ENCODE results near the gene PPDPF.
A peak's percentile ranks its signal among the peaks of the same experiment; 100 is the strongest.
"Not testable (repeated sequence)": the region's sequence is repeated elsewhere in the genome, so short reads cannot be mapped to it uniquely, and the experiment has no call there.

PPDPF gene

DNA sequence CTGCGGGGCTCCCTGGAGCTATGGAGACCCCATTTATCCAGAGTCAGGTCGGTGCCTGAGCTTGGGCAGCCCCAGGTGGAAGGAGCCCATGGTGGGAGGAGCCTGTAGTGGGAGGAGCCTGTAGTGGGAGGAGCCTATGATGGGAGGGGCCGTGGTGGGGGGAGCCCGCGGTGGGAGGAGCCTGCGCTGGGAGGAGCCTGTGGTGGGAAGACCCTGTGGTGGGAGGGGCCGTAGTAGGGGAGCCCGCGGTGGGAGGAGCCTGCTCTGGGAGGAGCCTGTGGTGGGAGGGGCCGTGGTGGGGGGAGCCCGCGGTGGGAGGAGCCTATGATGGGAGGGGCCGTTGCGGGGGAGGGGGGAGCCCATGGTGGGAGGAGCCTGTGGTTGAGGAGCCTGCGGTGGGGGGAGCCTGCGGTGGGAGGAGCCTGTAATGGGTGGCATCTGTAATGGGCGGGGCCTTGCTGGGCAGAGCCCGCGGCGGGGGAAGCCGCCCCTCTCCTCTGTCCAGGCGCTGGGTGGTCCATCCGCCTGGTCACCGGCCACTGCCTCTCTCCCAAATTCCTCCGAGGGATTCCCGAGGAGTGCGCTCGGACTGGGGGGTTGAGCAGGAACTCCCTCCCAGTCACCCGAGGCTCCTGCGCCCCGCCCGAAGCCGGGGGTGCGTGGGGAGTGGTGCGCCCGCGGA lies 32.8 kb downstream of the PPDPF start:
- peak; percentile 87 for DNase-seq

- DNase-seq = no peak
Observed at GRCh38 chr20:63553933-63554290, 33.3 kb downstream of the PPDPF start, which contains the start of gene FNDC11. FNDC11 (plus strand) TSS chr20:63554159; CDS start chr20:63555664, 1,505 bp downstream.

- DNase-seq = no peak
Observed at GRCh38 chr20:63554361-63555278, 34.1 kb downstream of the PPDPF start.

DNA sequence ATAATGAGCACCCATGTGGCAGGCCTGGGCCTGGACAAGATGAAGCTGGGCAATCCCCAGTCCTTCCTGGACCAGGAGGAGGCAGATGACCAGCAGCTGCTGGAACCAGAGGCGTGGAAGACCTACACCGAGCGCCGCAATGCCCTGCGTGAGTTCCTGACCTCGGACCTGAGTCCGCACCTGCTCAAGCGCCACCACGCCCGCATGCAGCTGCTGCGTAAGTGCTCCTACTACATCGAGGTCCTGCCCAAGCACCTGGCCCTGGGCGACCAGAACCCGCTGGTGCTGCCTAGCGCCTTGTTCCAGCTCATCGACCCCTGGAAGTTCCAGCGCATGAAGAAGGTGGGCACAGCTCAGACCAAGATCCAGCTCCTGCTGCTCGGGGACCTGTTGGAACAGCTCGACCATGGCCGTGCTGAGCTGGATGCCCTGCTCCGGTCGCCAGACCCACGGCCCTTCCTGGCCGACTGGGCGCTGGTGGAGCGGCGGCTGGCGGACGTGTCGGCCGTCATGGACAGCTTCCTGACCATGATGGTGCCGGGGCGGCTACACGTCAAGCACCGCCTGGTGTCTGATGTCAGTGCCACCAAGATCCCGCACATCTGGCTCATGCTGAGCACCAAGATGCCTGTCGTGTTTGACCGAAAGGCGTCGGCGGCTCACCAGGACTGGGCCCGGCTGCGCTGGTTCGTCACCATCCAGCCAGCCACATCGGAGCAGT lies 35.3 kb downstream of the PPDPF start:
- DNase-seq = no peak

DNA sequence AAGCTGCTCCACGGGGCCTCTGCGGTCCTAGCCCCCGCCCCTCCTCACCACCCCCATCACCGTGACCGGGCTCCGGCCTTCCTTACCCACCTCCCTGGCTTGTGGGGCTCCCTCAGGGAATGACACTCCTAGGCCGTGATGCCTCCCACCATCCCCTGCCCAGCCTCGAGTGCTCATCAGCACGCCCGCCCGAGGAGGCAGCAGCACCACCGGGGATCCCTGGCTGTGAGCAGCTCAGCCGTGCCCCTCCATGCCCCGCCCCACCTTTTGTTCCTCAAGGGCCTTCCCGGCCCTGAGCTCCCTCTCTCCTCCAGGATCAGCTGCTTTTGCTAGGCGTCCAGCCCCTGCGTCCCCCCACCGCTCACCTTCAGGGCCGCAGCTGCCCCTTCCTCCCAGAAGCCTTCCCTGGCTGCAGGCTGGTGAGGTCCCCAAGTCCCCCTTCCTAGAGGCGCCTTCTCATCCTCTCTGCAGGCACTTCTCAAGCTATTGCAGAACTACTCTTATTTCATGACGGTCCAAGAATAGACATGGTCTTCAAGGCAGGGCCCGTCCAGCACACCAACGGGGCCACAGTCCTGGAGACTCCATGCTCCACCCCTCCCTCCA lies 36.4 kb downstream of the PPDPF start:
- DNase-seq = no peak

DNA sequence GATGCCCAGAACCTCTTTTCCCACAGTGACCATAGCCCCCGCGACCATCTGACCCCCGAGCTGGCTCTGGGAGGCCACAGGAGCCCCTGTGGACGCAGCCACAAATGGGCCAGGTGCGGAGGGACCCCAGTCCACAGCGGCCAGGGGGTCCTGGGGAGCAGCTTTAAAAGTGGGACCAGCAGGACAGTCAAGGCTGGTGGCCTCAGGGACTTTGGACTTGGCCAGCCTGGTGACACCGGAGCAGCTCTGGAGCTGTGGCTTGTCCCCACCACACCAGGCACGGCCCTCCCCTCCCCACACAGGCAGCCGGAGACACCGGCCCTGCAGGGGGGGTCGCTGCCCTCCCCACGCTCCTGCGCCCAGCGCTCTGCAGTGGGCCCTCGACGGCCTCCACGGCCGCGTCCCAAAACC lies 36.9 kb downstream of the PPDPF start:
- DNase-seq = no peak

GRCh38 chr20:63558804-63559484 lies 38.4 kb downstream of the PPDPF start:
- DNase-seq = no peak

DNA sequence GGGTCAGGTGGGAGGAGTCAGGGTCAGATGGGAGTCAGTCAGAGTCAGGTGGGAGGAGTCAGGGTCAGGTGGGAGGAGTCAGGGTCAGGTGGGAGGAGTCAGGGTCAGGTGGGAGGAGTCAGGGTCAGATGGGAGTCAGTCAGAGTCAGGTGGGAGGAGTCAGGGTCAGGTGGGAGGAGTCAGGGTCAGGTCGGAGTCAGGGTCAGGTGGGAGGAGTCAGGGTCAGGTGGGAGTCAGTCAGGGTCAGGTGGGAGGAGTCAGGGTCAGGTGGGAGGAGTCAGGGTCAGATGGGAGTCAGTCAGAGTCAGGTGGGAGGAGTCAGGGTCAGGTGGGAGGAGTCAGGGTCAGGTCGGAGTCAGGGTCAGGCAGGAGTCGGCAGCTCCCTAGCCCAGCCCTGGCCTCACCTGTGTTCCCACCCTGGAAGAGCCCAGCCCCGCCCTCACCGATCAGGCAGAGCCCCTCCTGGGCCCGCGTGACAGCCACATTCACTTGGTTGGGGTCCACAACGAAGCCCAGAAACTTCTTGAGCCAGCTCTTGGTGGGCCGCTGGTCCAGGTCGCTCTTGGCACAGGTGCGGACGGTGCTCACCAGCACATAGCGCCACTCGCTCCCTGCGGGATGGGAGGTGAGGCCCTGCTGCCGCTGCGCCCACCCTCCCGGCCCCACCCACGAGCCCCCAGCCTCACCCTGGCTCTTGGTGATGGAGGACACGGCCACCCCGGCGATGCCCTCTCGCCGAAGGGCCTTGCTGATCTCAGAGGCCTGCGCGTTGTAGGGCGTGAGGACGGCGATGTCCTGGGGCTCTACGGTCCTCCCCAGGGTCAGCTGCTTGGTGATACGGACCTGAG lies 39.1 kb downstream of the PPDPF start:
- DNase-seq = not testable (repeated sequence)

- DNase-seq = no peak
Observed at GRCh38 chr20:63560333-63560805, 39.8 kb downstream of the PPDPF start.

GRCh38 chr20:63560856-63561609 lies 40.5 kb downstream of the PPDPF start:
- DNase-seq = no peak

DNA sequence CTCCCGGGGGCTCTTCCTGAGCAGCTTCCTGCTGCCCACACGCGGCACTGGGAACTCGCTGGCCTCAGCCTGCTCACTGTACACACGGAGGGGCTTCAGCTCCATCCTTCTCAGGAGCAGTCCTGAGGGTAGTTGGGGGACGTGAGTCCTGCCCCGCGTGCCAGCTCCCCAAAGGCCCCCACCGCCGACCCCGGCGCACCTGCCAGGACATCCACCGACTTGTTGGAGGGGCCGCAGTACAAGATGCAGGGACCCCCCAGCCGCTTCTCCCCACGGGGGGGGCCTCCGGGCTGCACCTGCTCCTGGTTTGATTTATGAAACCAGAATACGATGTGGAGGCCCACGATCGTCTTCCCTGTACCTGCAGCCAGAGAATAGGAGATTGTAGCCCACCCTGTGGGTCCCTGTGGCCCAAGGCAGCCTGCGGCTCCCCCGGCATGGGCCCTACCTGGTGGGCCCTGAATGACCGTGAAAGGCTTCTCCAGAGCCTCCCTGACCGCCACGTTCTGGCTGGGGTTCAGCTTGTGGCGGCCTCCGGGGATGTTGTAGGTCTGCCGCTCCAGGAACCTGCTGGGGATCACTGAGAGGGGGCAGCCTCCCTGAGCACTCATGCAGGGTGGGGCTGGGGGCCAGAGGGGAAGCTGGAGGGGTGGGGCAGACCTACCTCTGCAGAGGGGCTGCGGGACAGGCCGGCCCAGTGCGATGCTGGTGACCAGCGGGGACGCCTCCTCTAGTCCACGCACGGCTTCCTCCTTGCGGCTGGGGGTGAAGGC lies 41.2 kb downstream of the PPDPF start:
- no peak for DNase-seq

DNA sequence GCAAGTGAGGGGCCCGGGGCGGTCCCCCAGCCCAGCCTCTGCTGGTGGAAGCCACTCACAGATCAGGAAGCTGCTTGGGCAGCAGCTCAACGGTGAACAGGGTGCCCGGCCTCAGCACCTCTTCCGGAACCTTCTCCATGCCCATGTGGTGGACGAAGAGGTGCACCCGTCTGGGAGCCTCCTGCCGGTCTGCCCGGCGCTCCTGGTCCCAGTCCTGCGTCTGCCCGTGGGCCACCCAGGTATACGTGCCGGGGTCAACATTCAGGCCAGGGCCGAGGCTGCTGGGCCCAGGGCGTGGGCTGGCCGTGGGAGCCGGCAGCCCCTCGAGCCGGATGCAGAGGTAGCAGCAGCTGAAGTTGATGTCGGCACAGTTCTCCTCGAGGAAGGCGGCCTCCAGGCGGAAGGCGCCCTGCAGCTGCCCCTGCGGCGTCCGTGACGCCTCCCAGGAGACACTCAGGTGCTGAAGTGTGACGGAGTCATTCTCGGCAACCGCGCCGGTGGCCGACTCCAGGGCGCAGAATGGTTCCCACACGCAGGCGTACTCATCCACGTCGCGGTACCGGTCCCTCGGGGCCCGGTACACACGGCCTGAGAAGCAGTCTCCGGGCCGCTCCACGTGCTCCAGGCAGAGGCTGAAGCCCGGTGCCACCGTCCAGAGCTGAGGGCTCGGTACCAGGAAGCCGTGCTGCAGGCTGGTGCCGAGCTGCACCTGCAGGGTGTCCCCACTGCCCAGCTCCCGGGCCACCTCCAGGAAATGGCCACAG lies 42.1 kb downstream of the PPDPF start:
- DNase-seq = no peak

GRCh38 chr20:63563225-63563935 lies 42.8 kb downstream of the PPDPF start:
- no peak for DNase-seq

GRCh38 chr20:63564036-63564810 lies 43.7 kb downstream of the PPDPF start:
- no peak for DNase-seq

DNA sequence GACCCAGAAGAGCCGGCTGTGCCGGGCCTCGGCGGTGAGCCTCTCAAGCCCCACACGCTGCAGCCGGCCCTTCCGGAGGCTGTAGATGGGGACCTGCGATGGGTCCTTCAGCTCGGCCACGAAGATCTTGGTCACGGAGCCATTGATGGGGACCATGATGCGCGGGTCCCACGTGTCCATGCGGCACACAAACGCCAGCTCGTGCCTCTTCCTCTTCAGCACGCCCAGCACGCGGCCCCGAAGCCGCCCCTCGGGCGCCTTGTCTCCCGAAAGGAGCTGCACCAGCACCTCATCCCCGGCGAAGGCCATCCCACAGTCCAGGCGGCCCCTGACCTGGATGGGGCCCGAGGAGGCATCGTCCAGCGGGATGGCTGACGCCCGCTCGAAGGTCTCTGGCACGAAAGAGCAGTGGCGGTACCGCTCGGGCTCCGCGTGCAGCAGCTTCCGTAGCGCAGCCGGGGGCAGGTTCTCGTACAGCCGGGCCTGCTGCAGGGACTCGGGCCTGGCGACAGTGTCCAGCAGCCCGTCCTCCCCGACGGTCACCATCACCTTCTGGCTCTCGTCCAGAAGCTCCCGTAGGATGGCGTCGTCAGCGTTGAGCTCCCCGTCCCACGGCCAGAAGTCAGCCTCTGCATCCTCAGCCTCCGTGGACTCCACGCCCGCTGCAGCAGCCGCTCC lies 44.6 kb downstream of the PPDPF start:
- no peak for DNase-seq

DNA sequence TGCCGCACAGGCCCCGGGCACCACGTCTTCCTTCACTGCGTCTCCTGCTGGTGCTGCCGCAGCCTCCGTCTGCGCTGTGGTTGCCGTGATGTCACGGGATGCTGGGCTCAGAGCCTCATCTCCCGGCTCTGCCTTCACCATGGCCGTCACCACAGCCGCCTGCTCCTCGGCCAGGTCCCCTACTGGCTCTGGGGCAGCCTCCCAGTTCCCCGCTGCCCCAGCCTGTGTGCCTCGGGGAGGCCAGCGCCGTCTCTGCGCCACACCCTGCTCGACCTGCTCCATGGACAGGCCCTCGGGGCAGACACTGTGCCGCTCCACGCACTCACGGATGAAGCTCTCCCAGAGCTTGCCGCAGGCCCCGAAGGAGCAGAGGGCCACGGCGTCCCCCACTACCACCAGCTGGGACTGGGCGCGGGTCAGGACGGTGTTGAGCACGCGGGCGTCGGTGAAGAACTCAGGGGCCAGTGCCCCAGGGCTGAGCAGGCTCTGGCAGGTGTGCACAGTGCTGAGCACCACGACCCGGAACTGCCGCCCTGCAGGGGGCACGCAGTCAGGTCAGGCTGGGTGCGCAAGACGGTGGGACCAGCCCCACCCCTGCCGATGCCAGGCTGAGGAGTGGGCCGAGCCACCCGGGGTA lies 45.3 kb downstream of the PPDPF start:
- no peak for DNase-seq

Measured in central memory CD4-positive, alpha-beta T cell (primary cell).